ENCODE measurements around the gene ADGB.
"Not testable (repeated sequence)": the region's sequence is repeated elsewhere in the genome, so short reads cannot be mapped to it uniquely, and the experiment has no call there.

Gene ADGB

DNA sequence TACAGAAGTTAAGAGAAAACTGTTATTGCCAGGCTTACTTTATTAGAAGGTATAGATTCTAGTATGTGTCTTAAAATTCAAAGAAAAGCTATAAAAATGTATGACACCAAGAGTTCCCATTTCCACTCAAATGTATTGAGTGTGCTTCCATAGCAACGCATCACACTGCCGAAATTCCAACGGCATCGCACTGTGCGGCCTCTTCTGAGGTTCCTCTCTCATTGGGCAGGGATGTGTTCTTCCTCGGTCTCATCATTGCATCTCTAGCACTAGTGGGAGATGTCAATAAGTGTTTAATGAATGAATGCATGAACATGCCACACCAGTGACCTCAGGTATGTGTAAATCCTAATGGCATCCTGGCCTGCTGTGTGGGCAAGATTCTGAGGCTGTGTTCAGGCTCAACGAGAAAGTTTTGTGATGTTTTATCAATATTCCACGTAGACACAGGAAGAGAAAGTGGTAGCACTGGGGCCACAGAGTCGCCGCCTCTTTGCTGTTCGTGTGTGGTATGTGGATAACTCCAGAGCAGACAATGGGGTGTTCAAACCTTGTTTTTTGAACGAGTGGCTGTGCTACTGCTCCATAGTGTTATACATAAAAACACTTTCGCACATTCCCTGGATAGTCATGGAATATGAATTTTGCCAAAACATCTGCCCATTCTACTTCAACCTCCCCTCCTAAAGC lies 171.6 kb downstream of the ADGB start:
- no peak for DNase-seq

DNA sequence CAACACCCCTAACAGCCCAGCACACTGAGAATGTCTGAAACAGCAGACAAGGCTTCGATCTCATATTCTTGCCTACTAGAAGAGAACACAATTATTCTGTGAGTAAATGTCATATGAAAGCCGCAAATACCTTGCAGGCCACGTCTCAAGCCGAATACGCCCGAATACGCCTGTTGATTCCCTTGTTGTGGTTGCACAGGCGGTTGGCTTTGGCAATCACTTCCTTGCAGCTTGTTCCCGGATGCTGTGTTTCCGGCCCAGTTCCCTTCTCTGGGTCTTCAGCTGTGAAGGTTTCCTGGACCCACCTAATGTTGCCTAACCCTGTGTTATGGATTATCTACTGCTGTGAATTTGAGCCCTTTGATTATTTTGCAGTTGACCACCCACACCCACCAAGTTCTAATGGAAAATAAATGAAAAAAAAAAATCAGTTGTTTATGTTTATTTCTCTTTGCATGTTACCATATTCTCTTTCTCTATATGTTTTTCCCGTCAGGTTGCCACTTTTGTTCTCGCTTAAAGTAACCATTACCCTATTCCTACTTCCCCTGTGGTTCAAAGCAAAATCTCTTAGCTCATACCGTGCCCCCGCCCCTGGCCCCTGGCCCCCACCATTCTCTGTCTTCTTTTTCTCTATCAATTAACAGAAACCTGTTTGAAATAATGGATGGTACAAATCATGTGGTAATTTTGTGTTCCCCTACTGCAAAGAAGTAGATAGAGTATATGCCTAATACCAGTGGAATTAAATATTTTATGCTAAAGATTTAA lies 172.4 kb downstream of the ADGB start:
- DNase-seq: peak; percentile 62

DNA sequence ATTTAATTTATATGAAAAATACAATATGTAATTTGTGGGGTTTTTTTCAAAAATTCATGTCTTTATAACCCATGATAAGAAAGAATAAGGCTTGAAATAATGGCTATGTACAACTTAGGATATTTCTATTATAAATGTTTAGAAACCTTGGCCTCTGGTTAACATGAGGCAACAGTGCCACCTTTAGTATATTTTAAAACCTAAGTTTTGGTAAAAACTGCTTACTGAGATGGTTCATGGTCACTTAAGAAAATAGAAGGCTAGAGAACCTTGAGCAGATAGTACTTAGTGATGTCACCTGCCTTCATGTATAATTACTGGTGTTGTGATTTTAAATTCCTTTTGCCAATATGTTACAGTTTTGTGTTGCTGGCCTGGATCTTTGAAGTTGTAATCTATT lies 176.4 kb downstream of the ADGB start:
- no peak for DNase-seq

DNA sequence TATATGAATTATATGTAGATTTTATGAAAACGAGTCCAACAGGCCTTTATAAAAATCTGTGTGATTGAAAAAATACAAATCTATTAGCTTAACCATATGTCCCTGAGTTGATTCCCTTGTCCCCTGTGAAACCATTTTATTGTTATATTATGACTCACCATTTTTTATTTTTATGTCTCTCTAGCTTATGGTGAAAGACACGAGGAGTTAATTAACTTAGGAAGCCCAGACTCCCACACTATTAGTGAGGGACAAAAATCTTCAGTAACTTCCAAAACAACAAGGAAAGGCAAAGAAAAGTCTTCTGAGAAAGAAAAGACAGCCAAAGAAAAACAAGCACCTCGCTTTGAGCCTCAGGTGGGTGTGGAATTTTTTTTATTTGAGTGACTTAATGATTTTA lies 183.1 kb downstream of the ADGB start:
- no peak for DNase-seq

DNA sequence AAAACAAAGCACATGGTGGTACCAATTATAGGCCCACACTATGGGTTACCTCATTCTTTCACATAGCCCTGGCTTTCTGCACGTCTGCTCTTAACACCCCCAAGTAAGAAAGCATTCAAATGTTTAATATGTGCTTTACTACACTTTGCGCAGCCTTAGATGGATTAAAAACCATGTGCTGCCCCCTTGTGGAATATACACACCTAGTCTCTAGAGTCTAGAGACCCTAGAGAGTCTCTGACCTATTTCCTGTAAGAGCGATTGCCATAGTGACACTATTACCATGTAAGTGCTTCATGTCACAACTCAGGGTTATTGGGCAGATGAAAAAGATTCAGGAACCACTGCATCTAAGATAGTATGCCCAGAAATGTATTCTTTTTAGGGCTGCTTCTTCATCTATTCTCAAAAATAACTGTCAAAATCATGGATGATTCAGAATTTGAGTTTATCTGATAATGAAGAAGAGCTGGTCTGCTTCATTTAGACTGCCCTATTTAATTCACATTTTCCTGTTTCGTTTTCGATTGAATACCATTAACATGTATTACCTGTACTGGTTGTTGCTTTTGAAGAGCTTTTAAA lies 186.3 kb downstream of the ADGB start:
- peak; percentile 38 for DNase-seq

DNA sequence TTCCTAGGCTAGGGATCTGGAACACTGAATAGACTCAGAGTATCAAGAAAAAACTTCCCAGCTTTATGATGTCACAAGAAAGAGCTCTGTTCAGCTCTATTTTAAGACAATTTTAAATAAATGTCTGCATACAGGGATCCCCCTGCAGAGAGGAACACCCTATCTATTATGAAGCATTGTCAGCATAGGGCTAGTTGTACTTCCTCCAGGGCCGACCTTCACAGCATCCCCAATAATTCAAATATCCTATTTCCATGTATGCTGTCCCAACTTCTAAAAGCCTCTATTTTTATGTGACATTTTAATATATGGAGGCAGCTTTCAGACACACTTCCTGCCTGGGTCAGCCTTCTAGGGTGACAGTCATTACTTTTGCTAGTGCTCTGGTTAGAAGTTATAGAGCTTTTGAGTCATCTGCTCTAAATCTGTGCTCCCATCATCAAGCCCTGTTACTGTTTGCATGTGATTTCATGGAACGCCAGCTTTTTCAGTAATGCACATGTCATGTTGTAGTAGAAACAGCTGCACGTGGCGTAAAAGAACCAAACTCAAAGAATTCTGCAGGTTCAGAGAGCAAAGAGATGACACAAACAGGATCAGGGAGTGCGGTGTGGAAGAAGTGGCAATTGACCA lies 189.2 kb downstream of the ADGB start:
- no peak for DNase-seq

DNA sequence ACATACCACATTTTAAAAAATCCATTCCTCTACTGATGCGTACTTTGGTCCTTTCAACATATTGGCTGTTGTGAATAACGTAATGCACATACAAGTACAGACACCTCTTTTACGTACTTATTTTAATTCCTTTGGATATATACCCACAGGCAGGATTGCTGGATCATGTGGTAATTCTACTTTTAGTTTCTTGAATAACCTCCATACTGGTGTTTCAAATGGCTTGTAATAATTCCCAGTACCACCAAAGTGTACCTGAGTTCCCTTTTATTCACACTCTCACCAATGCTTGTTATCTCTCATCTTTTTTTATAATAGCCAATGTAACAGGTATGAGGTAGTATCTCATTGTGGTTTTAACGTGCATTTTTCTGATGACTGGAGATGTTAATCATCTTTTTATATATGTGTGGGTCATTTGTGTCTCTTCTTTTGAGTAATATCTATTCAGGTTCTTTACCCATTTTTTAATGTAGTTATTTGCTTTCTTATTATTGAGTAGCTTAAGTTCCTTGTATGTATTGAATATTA lies 191.9 kb downstream of the ADGB start:
- no peak for DNase-seq

DNA sequence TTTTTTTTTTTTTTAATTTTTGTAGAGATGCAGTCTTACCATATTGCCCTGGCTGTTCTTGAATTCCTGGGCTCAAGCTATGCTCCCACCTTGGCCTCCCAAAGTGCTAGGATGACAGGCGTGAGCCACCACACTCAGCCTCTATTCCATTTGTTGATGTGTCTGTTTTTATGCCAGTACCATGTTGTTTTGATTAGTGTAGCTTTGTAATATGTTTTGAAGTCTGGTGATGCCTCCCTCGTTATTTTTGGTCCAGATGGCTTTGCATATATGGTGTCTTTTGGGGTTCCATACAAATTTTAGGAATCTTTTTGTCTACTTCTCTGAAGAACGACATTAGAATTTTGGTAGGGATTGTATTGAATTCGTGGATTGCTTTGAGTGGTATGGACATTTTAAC lies 193.2 kb downstream of the ADGB start:
- no peak for DNase-seq

DNA sequence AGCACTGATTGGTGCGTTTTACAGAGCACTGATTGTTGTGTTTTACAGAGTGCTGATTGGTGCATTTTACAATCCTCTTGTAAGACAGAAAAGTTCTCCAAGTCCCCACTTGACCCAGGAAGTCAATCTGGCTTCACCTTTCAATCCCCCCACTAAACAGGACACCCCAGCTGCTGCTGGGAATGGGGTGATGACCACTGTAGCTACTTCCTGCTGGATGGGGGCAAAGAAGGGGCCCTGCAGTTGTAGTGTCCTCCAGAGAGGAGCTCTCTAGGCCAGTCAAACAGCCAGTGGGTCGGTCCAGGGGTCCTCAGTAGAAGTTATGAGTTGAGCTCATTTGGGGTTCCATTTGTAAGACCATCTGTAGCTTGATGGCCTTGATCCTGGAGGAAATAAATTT lies 194.4 kb downstream of the ADGB start:
- DNase-seq: not testable (repeated sequence)

DNA sequence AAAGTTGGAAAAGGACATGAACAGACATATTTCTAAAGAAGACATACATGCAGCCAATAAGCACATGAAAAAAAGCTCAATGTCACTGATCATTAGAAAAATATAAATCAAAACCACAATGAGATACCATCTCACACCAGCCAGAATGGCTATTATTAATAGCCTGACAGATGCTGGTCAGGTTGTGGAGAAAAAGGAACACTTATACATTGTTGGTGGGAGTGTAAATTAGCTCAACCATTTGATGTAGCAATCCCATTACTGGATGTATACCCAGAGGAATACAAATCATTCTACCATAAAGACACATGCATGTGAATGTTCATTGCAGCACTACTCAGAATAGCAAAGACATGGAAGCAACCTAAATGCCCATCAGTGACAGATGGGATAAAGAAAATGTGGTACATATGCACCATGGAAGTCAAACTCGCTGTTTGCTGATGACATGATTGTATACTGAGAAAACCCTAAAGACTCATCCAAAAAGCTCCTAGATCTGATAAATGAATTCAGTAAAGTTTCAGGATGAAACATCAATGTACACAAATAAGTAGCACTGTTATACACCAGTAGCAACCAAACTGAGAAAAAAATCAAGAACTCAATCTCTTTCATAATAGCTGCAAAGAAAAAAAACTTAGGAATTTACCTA lies 196.8 kb downstream of the ADGB start:
- no peak for DNase-seq

DNA sequence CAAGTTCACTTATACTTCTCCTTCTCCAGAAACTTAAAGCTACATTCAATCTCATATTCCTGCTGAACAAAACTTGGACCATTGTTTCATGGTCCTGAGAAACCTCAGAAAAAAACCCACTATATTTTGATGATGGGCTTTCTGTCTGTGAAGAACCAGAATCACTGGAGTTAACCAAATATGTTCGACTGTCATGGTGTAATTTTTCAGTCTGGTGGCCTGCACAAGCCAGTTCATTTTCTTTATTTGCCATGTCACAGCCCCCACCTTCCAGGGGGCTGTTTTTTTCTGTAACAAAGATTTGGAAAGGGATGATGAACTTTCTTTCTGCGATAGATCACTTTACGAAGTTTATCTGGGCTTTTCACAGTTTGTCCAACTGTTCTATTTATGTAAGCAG lies 204.4 kb downstream of the ADGB start:
- not testable (repeated sequence) for DNase-seq

DNA sequence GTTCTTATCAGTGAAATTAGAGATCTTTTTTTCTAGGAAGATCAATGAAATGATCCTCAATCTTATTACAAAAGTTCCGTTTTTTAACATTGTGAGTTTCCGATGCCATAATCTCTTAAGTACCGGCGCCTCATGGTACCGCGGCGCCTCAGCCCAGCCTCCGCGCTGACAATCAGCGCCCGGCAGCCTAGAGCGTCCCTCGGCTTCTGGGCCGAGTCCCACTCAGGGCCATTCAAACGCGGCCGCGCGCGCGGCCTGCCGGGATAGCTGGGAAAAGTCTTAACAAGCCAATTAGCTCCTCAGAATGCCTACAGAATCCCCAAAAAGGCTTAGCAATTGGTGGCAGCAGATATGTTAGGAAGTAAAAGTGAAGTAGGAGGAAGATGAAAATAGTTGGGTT lies 204.8 kb downstream of the ADGB start:
- no peak for DNase-seq

DNA sequence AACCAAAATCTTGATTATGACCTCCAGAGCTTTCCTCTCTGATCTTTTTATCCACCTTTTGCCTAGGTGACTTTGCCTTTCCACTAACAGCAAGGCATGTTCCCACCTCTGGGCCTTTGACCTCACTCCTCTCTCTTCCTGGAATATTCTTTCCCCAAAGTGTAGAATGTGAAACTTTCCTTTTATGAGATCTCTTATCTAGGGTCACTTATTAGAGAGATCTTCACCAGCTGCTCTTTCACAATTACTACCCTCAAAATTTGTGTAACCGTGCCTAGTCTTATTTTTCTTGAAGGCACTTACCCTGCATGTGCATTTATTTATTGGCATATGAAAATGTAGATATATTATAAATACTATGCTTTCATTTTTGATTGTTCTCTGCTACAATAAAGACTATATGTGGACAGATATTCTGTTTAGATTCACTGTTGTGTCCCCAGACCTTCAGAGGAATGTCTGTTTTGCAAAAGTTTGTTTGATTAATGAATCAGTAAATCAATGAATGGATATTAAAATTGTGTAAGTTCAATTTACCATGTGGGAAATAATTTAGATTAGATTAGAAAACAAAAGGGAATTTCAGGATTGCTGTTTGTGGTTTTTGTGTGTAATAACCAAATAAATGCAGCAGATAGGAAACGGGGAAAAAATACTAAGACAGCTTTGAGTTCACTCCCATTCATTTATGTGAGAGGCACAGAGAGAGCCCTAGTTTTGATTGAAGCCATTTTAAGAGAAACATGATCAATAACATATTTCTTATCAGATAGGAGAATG lies 207.0 kb downstream of the ADGB start:
- no peak for DNase-seq

DNA sequence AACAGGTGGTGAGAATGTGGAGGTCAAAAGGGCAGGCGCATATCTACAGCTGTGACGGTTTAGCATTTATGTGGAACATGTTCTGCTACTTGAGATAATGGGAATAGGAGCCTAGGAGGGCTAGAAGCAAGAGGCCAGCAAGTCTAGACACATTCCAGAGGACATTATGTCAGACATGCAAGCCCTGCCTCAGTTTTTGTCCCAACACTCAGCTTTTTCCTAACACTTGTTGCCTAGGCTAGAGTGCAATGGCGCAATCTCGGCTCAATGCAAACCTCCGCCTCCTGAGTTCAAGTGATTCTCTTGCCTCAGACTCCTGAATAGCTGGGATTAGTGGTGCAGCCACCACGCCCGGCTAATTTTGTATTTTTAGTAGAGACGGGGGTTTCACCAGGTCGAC lies 210.2 kb downstream of the ADGB start:
- not testable (repeated sequence) for DNase-seq

DNA sequence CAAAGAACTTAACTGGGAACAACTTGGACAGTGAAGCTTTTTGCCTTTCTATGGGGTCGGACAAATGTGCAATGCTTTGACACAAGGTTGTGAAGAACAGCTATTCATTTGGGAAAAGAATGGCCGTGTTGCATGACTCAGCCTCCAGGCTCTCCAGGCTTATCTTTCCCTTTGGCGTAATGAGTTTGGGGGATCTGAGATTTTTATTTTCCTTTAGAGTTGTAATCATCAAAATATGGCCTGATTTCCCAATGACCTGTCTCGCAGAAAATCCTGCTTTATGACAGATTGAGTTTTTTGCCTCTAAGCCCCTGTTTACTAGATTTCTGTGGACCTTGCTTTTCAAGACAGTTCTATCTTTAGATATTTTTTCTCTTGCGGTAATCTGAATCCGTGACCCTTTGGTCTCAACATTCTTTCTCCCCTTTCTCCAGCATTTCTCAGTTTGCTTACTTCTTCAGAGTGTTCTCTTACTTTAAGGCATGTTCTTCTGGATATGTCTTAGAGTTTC lies 214.1 kb downstream of the ADGB start:
- DNase-seq: not testable (repeated sequence)

DNA sequence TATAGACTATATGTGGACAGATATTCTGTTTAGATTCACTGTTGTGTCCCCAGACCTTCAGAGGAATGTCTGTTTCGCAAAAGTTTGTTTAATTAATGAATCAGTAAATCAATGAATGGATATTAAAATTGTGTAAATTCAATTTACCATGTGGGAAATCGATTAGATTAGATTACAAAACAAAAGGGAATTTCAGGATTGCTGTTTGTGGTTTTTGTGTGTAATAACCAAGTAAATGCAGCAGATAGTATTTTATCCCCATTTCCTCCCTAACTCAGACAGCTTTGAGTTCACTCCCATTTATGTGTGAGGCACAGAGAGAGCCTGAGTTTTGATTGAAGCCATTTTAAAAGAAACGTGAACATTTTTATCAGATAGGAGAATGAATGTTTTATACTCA lies 214.8 kb downstream of the ADGB start:
- no peak for DNase-seq

DNA sequence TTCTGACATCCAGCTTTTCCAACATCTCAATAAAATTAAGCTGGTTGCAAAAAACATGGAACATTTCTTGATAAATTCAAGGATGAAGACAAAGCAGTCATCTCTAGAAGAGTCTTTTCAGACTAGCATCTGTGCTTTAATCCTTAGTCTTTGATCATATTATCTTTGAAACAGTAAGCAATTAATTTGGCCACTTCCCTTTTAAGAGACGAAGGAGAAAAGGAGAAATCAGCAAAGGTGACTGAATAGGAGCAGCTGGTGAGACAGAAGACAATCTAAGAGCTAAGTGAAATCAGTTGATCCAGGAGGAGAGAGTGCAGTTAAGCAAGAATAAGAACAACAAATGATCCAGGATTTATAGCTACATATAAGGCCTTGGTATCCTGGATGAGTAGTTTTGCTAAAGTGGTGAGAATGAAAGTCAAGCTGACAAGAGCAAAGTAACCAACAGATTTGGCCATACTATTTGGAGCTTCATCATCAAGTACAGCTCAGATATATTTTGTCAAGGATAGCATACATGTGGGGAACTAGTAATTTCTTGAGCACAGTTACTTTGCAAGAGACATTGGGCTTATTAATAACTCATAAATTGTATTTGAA lies 215.5 kb downstream of the ADGB start:
- no peak for DNase-seq

DNA sequence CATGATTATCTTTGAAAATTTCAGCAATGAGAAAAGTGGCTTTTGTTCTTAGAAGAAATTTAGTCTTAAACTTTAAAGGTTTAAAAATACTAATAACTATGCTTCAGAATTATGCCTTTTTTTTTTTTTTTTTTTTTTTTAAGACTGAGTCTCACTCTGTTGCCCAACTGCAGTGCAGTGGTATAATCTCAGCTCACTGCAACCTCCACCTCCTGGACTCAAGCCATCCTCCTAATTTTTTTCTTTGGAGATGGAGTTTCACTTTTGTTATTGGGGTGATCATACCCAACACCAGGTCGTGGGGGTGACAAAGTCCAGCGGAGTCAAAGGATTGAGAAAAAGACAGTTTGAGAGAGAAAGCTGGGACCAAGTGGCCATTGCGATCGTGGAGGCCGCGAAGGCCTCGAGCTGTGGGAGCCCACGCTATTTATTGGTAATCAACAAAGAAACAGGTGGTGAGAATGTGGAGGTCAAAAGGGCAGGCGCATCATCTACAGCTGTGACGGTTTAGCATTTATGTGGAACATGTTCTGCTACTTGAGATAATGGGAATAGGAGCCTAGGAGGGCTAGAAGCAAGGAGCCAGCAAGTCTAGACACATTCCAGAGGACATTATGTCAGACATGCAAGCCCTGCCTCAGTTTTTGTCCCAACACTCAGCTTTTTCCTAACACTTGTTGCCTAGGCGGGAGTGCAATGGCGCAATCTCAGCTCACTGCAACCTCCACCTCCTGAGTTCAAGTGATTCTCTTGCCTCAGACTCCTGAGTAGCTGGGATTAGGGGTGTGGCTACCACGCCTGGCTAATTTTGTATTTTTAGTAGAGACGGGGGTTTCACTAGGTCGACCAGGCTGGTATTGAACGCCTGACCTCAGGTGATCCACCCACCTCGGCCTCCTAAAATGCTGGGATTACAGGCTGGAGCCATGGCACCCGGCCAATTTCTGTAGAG lies 217.0 kb downstream of the ADGB start:
- not testable (repeated sequence) for DNase-seq

DNA sequence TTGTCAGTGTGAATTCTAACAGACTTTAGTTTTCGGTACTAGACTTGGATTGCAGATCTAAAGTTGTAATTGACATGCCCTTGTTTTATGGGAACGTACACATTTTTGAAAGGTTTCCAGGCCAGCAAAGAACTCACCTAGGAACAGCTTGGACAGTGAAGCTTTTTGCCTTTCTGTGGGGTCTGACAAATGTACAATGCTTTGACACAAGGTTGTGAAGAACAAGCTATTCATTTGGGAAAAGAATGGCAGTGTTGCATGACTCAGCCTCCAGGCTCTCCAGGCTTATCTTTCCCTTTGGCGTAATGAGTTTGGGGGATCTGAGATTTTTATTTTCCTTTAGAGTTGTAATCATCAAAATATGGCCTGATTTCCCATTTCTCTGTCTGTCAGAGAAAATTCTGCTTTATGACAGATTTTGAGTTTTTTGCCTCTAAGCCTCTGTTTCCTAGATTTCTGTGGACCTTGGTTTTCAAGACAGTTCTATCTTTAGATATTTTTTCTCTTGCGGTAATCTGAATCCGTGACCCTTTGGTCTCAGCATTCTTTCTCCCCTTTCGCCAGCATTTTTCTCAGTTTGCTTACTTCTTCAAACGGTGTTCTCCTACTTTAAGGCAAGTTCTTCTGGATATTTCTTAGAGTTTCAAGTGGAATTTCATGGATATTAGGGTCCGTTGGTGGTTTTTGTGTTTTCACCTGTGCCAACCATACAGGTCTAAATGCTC lies 221.0 kb downstream of the ADGB start:
- no peak for DNase-seq
